Caco-2 (cell line): ENCODE data around the gene CDKN2B-AS1. TPM values are rescaled to one million over a fixed set of nuclear protein-coding genes. Genes with fewer than 3 reads are reported as not detected.

Source experiments
- BruUV-seq: library from RNA; stranded (reverse); fragments of 400-500 nt; replicated peaks from 2 replicates; lab custom pipeline; 2021; lab: Mats Ljungman, UMichigan
- CTCF ChIA-PET: fragments of 300-600 bp; sonication (Branson Sonifier 250); formaldehyde crosslinking; loops from one replicate; lab custom pipeline; 2022; ENCODE audit warnings: antibody characterized with exemption; lab: Charles Lee
- POLR2A ChIA-PET: fragments of 300-600 bp; sonication (Branson Sonifier 250); formaldehyde crosslinking; loops from one replicate; lab custom pipeline; 2022; ENCODE audit warnings: antibody characterized with exemption; lab: Charles Lee
- DNase-seq, 2 experiments: peaks; one replicate each; pipeline versions ENCODE4 v3.0.0 to v3.0.0-alpha.2; 2020 to 2022
- H3K27me3 ChIP-seq: replicated peaks from 2 replicates; pipeline ENCODE4 v1.6.0; 2011; ENCODE audit warnings: low read length; ENCODE audit not compliant: control insufficient read depth, insufficient read depth
- H3K36me3 ChIP-seq: 2 replicates; pipeline ENCODE4 v1.5.1; 2011; ENCODE audit warnings: low read length; ENCODE audit not compliant: control insufficient read depth, insufficient read depth
- H3K4me1 ChIP-seq: fragments of 250-450 bp; sonication (Bioruptor Pico); 2 replicates; pipeline ENCODE4 v1.5.1; 2020; ENCODE audit warnings: mild to moderate bottlenecking
- H3K4me3 ChIP-seq: 2 replicates; pipeline ENCODE4 v1.5.1; 2011; ENCODE audit warnings: low read depth, mild to moderate bottlenecking, control low read depth, low read length
- H3K9me3 ChIP-seq: fragments of 250-450 bp; sonication (Bioruptor Pico); 2 replicates; pipeline ENCODE4 v1.5.1; 2020; ENCODE audit warnings: mild to moderate bottlenecking, moderate library complexity
- H3K27ac Mint-ChIP-seq: one replicate; pipeline ENCODE4 v1.8.0; 2022; ENCODE audit warnings: mixed read lengths; ENCODE audit not compliant: unreplicated experiment
- H3K27me3 Mint-ChIP-seq: one replicate; pipeline ENCODE4 v1.8.0; 2022; ENCODE audit warnings: mixed read lengths; ENCODE audit not compliant: insufficient read depth, unreplicated experiment
- H3K36me3 Mint-ChIP-seq: one replicate; pipeline ENCODE4 v1.8.0; 2022; ENCODE audit warnings: mild to moderate bottlenecking, mixed read lengths; ENCODE audit not compliant: insufficient read depth, unreplicated experiment
- H3K4me1 Mint-ChIP-seq: one replicate; pipeline ENCODE4 v1.8.0; 2022; ENCODE audit warnings: low read depth, mixed read lengths; ENCODE audit not compliant: unreplicated experiment
- H3K4me3 Mint-ChIP-seq: one replicate; pipeline ENCODE4 v1.8.0; 2022; ENCODE audit warnings: mild to moderate bottlenecking, moderate library complexity, mixed read lengths; ENCODE audit not compliant: unreplicated experiment
- H3K9me3 Mint-ChIP-seq: one replicate; pipeline ENCODE4 v1.8.0; 2022; ENCODE audit warnings: mixed read lengths; ENCODE audit not compliant: unreplicated experiment
- CTCF ChIP-seq, 2 experiments: fragments of 200-600 bp in 1 of 2; IDR thresholded peaks; 1 replicate in 1 of 2; 2 replicates in 1 of 2; pipeline versions ENCODE4 v1.5.1 to v1.8.0; 2011 to 2022; ENCODE audit warnings: antibody characterized with exemption in 1 of 2, control low read depth in 1 of 2, inconsistent platforms in 1 of 2, low read depth in 1 of 2, low read length in 1 of 2, mild to moderate bottlenecking in 1 of 2, moderate library complexity in 1 of 2; ENCODE audit not compliant: insufficient read depth in 1 of 2, severe bottlenecking in 1 of 2, unreplicated experiment in 1 of 2
- intact Hi-C: fragments of 100-400 bp; cut with micrococcal nuclease; formaldehyde crosslinking; loops from one replicate; pipeline ENCODE4 v1.10.0; 2022; ENCODE audit not compliant: unreplicated experiment
- total RNA-seq: library from RNA; stranded (reverse); gene quantifications from 2 replicates; pipeline ENCODE4 v1.2.3, GENCODE V29; 2022

Gene CDKN2B-AS1
- total RNA-seq, 1 experiment from 2014 or later, result 1.2 TPM

- intact Hi-C loops, result no loop called here
- ChIA-PET POLR2A (no interaction called here), CTCF (no interaction called here)
- Mint-ChIP-seq H3K4me3 (no peak overlapping the region), H3K36me3 (peaks cover 6% of the 10 kb centered on the region), H3K27me3 (no peaks in the 10 kb centered on the region), H3K27ac (no peak overlapping the region), H3K4me1 (no peaks in the 10 kb centered on the region), H3K9me3 (no peaks in the 10 kb centered on the region)
- H3K36me3 ChIP-seq, result no peaks in the 10 kb centered on the region
- peaks cover 8% of the 10 kb centered on the region for H3K4me1 ChIP-seq
- DNase-seq, result no peak
- no peak for TF ChIP-seq CTCF (IDR thresholded peaks at IDR 0.05; ENCODE audit: insufficient read depth in 1 of 2, low read depth in 1 of 2, low read length in 1 of 2, severe bottlenecking in 1 of 2, unreplicated experiment in 1 of 2)
- no peaks in the 10 kb centered on the region for H3K9me3 ChIP-seq
- H3K27me3 ChIP-seq, result no peaks in the 10 kb centered on the region
- H3K4me3 ChIP-seq, result no peak overlapping the region
- no TSS peak for BruUV-seq
Observed at GRCh38 chr9:22036866-22037626, 42.5 kb downstream of the CDKN2B-AS1 start.

DNA sequence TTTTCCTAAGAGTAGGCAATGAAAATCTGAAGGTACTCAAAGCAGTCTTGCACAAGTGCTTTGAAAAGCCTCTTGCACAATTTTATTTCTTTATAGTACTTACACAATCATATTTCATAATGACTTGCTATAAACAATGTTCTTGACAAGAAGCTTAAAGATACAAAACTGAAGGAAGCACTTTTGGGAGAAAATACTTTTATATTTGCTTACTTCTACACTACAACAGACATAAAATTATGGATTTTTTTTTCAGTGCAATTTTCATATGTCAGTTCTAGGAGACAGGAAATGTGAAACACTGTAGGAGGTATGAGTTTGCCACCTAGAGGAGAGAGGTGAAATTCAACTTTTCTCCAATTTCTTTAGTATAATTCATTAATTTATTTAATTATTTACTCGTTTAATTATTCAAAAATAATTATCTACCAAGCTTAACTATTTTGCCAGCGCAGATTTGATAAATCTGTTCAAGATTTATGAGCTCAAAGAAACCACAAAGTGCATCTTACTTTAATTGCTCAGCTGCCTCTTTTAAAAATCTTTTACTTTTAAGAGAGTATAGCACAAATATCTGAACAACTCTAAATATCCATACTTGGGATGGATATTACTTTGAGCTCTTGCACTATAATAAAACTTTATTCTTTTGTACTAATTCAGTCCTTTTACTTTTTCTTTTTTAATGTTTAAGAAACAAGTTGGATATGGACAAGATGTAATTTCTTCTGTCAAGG, 43.5 kb downstream of the CDKN2B-AS1 start:
- CTCF ChIA-PET, result interaction anchor here (0.8 kb wide), 1 partner anchor 29 kb away, joined by 4 read pairs; the partner anchor contains the start of gene CDKN2B
- no peaks in the 10 kb centered on the region for H3K27me3 ChIP-seq
- intact Hi-C loops, result loop anchor here (1.0 to 2.0 kb wide), 2 partner anchors 29 to 224 kb away; partner anchors contain the start of gene CDKN2B
- no peak for DNase-seq
- POLR2A ChIA-PET, result no interaction called here
- H3K27ac Mint-ChIP-seq, result no peak overlapping the region
- TF ChIP-seq CTCF (IDR thresholded peaks at IDR 0.05; ENCODE audit: insufficient read depth in 1 of 2, low read depth in 1 of 2, low read length in 1 of 2, severe bottlenecking in 1 of 2, unreplicated experiment in 1 of 2), result peak; percentile 26 to 43
- H3K9me3 Mint-ChIP-seq, result no peaks in the 10 kb centered on the region
- H3K4me3 ChIP-seq, result no peak overlapping the region
- no peaks in the 10 kb centered on the region for H3K4me1 Mint-ChIP-seq
- peaks cover 6% of the 10 kb centered on the region for H3K36me3 Mint-ChIP-seq
- H3K4me1 ChIP-seq, result peaks cover 14% of the 10 kb centered on the region
- H3K4me3 Mint-ChIP-seq, result no peak overlapping the region
- no peaks in the 10 kb centered on the region for H3K27me3 Mint-ChIP-seq
- H3K36me3 ChIP-seq, result no peaks in the 10 kb centered on the region
- BruUV-seq, result no TSS peak
- no peaks in the 10 kb centered on the region for H3K9me3 ChIP-seq

- Histone ChIP-seq H3K36me3 (no peaks in the 10 kb centered on the region), H3K9me3 (no peaks in the 10 kb centered on the region), H3K27me3 (no peaks in the 10 kb centered on the region), H3K4me3 (no peak overlapping the region), H3K4me1 (peaks cover 14% of the 10 kb centered on the region)
- no peak for TF ChIP-seq CTCF (IDR thresholded peaks at IDR 0.05; ENCODE audit: insufficient read depth in 1 of 2, low read depth in 1 of 2, low read length in 1 of 2, severe bottlenecking in 1 of 2, unreplicated experiment in 1 of 2)
- peaks cover 6% of the 10 kb centered on the region for H3K36me3 Mint-ChIP-seq
- ChIA-PET POLR2A (no interaction called here), CTCF (interaction anchor here (1.2 kb wide), 1 partner anchor 30 kb away, joined by 4 read pairs; the partner anchor contains the start of gene CDKN2B)
- intact Hi-C loops, result loop anchor here (2.0 kb wide), 1 partner anchor 30 kb away; the partner anchor contains the start of gene CDKN2B
- BruUV-seq, result no TSS peak
- H3K27ac Mint-ChIP-seq, result no peak overlapping the region
- no peaks in the 10 kb centered on the region for H3K27me3 Mint-ChIP-seq
- no peaks in the 10 kb centered on the region for H3K9me3 Mint-ChIP-seq
- no peak overlapping the region for H3K4me3 Mint-ChIP-seq
- no peak for DNase-seq
- no peaks in the 10 kb centered on the region for H3K4me1 Mint-ChIP-seq
Observed at GRCh38 chr9:22039258-22039657, 44.7 kb downstream of the CDKN2B-AS1 start.
